ENCODE data around the gene ENO4. TPM values are rescaled to one million over a fixed set of nuclear protein-coding genes. Genes with fewer than 3 reads are reported as not detected.

The ENO4 gene, protein sequence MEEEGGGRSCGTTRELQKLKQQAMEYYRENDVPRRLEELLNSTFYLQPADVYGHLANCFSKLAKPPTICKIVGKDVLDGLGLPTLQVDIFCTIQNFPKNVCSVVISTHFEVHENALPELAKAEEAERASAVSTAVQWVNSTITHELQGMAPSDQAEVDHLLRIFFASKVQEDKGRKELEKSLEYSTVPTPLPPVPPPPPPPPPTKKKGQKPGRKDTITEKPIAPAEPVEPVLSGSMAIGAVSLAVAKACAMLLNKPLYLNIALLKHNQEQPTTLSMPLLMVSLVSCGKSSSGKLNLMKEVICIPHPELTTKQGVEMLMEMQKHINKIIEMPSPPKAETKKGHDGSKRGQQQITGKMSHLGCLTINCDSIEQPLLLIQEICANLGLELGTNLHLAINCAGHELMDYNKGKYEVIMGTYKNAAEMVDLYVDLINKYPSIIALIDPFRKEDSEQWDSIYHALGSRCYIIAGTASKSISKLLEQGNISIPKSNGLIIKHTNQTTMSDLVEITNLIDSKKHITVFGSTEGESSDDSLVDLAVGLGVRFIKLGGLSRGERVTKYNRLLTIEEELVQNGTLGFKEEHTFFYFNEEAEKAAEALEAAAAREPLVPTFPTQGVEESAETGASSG
- 0.33 and 2.3 TPM in 2 replicates for total RNA-seq

DNA sequence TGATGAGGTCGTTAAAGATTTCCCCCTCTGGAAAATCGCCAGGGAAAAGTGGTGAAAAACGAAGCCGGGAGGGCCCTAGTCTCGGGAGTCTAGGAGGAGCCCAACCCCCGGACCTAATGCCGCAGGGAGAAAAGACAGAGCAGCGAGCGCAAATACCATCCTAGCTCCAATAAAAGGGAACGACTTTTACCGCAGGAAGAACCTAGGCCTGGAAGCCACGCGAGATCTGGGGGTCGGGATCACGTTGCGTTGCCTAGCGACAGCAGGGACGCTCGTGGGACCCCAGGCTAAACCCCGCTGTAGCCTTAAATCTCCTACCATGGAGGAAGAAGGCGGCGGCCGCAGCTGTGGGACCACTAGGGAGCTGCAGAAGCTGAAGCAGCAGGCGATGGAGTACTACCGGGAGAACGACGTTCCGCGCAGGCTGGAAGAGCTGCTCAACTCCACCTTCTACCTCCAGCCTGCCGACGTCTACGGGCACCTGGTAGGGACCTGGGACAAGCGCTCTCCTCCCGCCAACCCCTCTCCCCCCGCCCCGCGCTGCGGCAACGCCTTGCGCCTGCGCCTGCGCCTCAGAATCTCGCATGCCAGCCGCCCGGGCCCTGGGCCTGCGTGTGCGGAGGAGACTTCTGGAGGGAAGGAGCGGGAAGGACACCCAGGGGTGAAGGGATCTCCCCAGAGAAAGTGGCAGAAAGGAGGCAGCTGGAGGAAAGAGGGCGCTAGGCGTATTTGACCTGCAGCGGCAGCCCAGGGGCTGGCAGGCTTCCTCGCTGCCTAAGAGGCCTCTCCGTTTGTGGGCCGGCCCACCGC, at the start of gene ENO4:
Gene ENO4, plus strand, starts transcription at position 252 of the 810 bp plus-strand sequence. Its CDS starts 68 bp downstream, at position 320.

Other genes starting within 250 kb of the ENO4 start
- gene PNLIPRP2, start 228.5 kb upstream of the ENO4 start, total RNA-seq: not detected in 2 replicates
- 12.7 and 36.4 TPM in 2 replicates for gene HSPA12A, start 106.9 kb upstream of the ENO4 start, total RNA-seq
- 6.2 and 8.7 TPM in 2 replicates for gene SHTN1, start 155.7 kb downstream of the ENO4 start, total RNA-seq